Measurements from ENCODE around the gene EGFLAM.

The EGFLAM gene

GRCh38 chr5:38452201-38452600 lies 193.8 kb downstream of the EGFLAM start:
- no peak for DNase-seq

GRCh38 chr5:38453506-38453905 lies 195.1 kb downstream of the EGFLAM start:
- peak; percentile 4 to 9 for DNase-seq

- no peak for DNase-seq
Measured at GRCh38 chr5:38453921-38454320, 195.6 kb downstream of the EGFLAM start.

DNA sequence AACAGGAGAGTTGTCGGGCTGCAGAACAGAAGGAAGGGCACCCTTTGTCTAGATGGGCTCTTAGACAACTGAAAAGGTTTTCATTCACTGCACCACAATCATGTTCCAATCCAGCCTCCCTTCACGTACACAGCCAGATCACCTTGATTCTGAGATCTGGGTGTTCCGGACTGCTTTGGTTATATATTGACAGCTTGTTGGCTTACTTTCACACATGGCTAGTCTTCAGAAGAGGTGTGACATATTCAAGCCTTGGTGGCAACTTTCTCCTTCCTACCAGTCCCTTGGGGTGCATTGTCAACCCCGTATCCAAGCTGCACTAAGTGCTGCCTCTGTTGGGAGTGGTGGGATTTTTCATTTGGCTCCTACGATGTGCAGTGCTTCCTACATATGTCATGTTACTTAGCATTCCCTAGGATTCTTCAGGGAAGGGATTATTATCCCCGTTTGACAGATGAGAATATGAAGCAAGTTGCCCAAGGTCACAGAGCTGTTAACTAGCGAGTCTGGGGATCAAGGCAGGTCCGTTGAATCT lies 197.5 kb downstream of the EGFLAM start:
- no peak for DNase-seq

DNA sequence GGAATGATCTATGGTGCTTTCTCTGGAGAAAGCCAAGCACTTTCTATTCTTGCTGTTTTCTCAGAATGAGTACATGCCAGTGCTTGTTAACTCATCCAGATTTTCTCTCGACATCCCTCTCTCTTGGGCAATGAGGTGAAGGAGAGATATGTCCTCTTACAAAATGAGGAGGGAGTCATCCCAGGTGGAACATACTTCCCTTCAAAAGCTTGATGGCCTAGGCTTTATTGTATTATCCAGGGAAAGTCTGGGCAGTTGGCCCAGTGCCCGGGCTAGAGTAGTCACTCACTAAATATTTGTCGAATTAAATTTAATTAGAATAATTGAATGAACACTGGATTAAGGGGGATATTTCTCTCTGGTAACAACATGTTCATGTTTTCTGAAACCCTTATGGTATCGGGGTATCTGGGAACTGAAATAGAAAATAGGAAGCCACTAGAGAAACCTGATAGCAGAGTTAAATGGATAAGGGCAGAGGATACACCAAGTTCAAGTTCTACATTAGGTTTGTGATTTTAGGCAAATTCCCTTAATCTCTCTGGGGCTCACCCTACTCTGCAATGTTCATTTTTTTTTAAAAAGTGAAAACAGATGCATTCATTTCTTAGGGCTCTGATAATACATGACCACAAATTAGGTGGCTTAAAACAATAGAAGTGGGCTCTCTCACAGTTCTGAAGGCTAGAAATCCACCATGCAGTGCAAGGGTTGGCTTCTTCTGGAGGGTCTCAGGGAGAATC lies 198.5 kb downstream of the EGFLAM start:
- no peak for DNase-seq

DNA sequence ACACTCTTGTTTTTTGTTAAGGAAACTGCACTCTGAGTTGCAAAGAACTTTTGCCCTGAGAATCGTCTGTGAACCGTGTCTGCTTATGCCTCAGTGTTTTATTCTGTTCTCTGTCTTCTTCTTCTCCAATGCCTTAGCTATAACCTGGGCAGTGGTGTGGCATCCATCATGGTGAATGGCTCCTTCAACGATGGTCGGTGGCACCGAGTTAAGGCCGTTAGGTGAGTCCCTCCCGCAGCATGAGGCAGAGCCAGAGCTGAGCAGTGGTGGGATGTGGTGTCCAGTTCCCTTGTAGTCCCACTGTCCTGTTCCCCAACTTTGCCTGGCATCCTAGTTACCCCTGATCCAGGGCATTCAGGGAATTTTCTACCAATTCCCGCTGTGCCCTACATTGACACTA lies 199.8 kb downstream of the EGFLAM start:
- DNase-seq = no peak

GRCh38 chr5:38462976-38463633 lies 204.7 kb downstream of the EGFLAM start:
- no peak for DNase-seq

GRCh38 chr5:38463634-38464521 lies 205.5 kb downstream of the EGFLAM start:
- no peak for DNase-seq

DNA sequence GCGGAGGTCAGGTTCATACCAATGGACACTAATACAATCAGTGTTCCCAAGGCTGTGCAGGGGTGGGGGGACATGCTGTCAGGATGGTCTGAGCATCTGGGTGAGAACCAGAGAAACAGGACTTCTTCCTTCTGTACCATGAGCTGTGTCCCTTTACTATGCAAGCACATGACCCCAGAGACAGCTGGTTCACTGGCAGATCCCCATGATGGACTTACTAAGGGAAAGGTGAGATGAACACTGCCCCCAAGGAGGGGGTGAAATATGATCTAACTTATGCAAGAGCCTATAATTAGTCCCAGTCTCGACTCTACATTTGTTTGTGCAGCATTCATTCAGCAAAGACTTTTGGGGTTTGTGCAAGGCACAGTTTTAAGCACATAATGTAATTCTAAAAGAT lies 206.7 kb downstream of the EGFLAM start:
- DNase-seq = no peak

- no peak for DNase-seq
Measured at GRCh38 chr5:38465702-38466423, 207.5 kb downstream of the EGFLAM start.

DNA sequence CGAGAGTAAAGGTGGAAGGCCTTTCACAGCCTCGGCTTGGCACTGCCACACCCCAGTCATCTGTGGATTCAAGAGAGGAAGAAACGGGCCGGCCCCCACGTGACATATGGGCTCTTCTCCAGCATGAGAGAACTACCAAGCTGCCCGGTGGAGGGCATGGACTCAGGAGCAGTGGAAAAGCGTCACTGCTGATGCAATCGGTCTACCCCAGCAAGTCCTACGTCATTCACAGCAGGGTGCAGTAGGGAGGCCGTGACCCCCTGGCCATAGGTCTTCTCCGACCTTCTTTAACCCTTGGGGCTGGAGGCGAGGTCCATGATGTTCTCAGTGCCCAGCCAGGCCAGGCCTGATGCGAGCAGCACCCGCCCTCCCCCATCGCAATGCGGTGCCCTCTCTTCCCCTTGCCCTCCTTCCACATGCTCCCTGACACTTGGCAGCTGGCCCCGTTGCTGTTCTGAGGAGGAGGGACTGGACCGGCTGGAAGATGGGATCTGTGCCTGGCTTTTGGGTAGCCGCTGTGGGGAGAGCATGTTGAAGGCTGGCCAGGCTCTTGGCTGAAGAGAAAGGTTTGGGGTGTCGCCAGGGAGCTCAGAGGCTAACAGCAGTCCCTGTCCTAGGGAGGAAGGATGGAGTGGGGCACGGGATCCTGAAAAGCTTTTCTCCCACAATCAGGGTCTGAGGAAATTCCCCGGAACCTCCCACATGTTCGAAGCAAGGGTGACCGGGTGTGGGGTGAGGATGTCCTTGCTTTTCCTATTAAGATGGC lies 208.2 kb downstream of the EGFLAM start:
- DNase-seq = no peak

DNA sequence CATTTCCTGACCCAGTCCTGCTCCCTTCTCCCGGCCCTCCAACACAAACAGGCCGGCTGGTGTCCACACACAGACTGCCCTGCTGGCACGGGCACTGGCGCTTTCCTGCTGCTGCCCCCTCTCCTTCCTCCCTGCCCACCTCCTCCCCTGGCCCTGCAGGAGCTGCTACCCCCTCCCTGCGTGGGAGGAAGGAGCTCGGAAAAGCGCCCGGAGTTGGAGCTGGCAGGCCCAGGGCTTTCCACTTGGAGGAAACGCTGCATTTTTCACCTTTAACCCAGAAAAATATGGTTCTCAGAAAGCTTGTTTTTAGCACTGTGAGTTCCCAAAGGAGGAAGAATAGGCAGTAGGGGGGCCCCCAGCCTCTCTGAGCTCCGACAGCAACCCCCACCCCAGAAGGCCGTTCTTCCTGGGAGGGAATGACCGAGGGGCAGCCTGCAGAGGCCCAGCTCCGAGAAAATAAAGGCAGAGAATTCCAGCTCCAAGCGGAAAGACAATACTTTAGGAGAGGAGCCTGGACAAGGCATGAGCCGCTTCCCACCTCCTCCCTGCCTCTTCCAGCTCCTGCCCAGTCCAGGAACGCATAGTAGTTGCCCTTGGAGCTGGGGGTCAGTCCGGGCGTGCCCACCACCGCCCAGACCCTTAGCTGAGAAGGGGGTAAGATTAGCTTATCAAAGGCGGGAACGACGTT lies 209.1 kb downstream of the EGFLAM start:
- DNase-seq = no peak

- DNase-seq = no peak
Measured at GRCh38 chr5:38468202-38468673, 209.9 kb downstream of the EGFLAM start.

- no peak for DNase-seq
Measured at GRCh38 chr5:38468978-38469706, 210.8 kb downstream of the EGFLAM start.

DNA sequence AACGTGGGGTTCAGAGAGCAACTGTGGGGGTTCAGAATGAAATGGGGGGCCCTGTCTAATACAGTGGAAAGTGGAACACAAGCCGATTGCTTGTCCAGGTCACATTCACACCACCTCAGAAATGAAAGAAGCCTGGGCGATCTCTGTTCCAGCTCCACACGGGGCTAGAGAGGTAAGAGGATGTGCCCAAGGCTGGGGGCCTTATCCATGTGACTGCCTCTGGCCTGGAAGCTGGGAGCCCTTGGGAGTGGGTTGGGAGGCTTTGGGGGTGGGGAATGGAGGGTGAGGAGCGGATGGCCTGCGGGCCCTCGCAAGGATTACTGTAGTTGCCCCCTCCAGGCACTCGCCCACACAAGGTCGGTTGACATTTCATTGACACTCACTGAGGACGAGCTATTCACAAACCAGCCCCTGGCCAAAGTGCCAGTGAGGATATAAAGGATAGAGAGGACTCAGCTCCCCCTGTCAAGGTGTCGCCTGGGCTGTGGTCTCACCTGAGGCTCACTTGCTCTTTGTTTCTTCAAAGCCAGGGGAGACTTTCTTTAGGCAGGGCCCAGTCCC lies 211.4 kb downstream of the EGFLAM start:
- DNase-seq = no peak

- DNase-seq = no peak
Measured at GRCh38 chr5:38471709-38472108, 213.3 kb downstream of the EGFLAM start.

DNA sequence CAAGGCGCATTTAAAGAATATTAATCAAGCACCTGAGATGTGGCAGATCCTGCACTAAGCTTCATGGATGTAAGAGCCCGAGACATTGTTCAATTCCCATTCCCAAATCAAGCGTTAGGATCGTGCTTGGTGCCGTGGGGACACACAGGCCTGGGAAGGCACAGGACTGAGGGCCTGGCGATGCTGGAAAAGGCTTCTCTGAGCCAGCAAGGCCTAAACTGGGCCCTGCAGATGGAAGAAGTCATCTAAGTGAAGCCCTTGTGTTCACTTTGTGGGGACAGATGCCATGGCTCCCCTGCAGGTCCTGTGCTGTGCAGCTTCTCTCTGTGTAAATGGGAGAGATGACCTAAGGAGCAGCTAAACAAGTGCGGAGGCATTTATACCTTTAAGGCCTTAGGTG lies 214.2 kb downstream of the EGFLAM start:
- DNase-seq = no peak

GRCh38 chr5:38473008-38473407 lies 214.6 kb downstream of the EGFLAM start:
- no peak for DNase-seq

DNA sequence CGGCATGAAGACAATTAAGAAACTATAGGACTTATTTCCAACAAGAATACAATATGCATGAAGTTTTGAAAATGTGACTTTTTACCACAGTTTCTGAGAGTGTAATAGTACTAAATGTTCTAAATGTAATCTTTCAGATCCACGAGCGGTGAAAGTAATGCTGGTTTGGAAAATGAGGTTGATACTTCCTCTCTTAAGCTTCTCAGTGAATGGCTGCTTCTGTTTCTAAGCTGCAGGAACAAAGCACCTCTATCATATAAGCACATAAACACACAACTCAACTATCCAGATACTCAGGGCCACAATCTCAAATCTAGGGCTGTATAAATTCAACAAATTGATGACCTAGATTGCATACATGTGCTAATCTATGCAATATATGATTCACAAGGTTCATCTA lies 219.8 kb downstream of the EGFLAM start:
- DNase-seq = no peak

- no peak for DNase-seq
Measured at GRCh38 chr5:38478878-38479277, 220.5 kb downstream of the EGFLAM start.
